Fibroblast of lung (primary cell): ENCODE measurements around the gene CSF2RB. TPM values are rescaled to one million over a fixed set of nuclear protein-coding genes. Genes with fewer than 3 reads are reported as not detected.

Experiments used
- DNase-seq, 2 donors: peaks; one replicate each; pipeline versions ENCODE4 v3.0.0 to v3.0.0-alpha.2; 2010; ENCODE audit warnings: low read depth in 2 of 2
- H2AFZ ChIP-seq: 2 replicates; pipeline ENCODE4 v1.5.1; 2012; ENCODE audit warnings: low read length, control low read depth, inconsistent platforms
- H3K27ac ChIP-seq: 2 replicates; pipeline ENCODE4 v1.5.1; 2011; ENCODE audit warnings: low read length, control low read depth; ENCODE audit not compliant: insufficient read depth
- H3K27me3 ChIP-seq: 2 replicates; pipeline ENCODE4 v1.5.1; 2011; ENCODE audit warnings: mild to moderate bottlenecking, low read length; ENCODE audit not compliant: control insufficient read depth, insufficient read depth
- H3K36me3 ChIP-seq: 2 replicates; pipeline ENCODE4 v1.5.1; 2011; ENCODE audit warnings: low read length; ENCODE audit not compliant: control insufficient read depth, insufficient read depth
- H3K4me1 ChIP-seq: 2 replicates; pipeline ENCODE4 v1.5.1; 2011; ENCODE audit warnings: low read length; ENCODE audit not compliant: control insufficient read depth, insufficient read depth; ENCODE audit errors: extremely low read depth
- H3K4me2 ChIP-seq: 2 replicates; pipeline ENCODE4 v1.5.1; 2011; ENCODE audit warnings: low read length, control low read depth; ENCODE audit not compliant: insufficient read depth; ENCODE audit errors: extremely low read depth
- H3K4me3 ChIP-seq, 4 experiments: fragments of 200-600 bp in 1 of 4; sonication (generic) in 1 of 4; replicated peaks in 1 of 4; 2 replicates each; pipeline ENCODE4 v1.5.1; 2011 to 2016; ENCODE audit warnings: low read length in 4 of 4, low read depth in 3 of 4, mild to moderate bottlenecking in 3 of 4, control low read depth in 2 of 4, inconsistent platforms in 1 of 4, mixed read lengths in 1 of 4; ENCODE audit not compliant: insufficient read depth in 1 of 4; ENCODE audit errors: control extremely low read depth in 1 of 4
- H3K79me2 ChIP-seq: 2 replicates; pipeline ENCODE4 v1.5.1; 2012; ENCODE audit warnings: mild to moderate bottlenecking, low read length, inconsistent platforms; ENCODE audit not compliant: control insufficient read depth, insufficient read depth
- H3K9ac ChIP-seq: 2 replicates; pipeline ENCODE4 v1.5.1; 2011; ENCODE audit warnings: mild to moderate bottlenecking, low read length, control low read depth; ENCODE audit not compliant: insufficient read depth
- H3K9me3 ChIP-seq: 2 replicates; pipeline ENCODE4 v1.5.1; 2012; ENCODE audit warnings: low read depth, low read length; ENCODE audit not compliant: control insufficient read depth, insufficient read depth
- H4K20me1 ChIP-seq: 2 replicates; pipeline ENCODE4 v1.5.1; 2011; ENCODE audit warnings: low read length; ENCODE audit not compliant: control insufficient read depth, insufficient read depth; ENCODE audit errors: extremely low read depth
- EZH2 ChIP-seq: IDR thresholded peaks from 2 replicates; pipeline ENCODE4 v1.5.1; 2012; ENCODE audit warnings: low read length, control low read depth, mild to moderate bottlenecking; ENCODE audit errors: missing control alignments
- polyA plus RNA-seq, 2 donors: library from polyadenylated mRNA; depleted of rRNA in 1 of 2; stranded (reverse) in 1 of 2; unstranded in 1 of 2; fragments of >200 nt; gene quantifications; 2 replicates each; pipeline ENCODE4 v1.2.1, GENCODE V29; 2011 to 2012; ENCODE audit warnings: missing spikeins in 1 of 2
- total RNA-seq: library from RNA; depleted of rRNA; stranded (reverse); fragments of >200 nt; gene quantifications from 2 replicates; pipeline ENCODE4 v1.2.1, GENCODE V29; 2014
- TF ChIP-seq, protein P1 (sequence below), 2 donors: IDR thresholded peaks in 1 of 2; conservative IDR thresholded peaks in 1 of 2; 1 replicate in 1 of 2; 2 replicates in 1 of 2; pipeline ENCODE4 v1.5.1; 2011 to 2012; ENCODE audit warnings: low read length in 2 of 2, control low read depth in 1 of 2, inconsistent platforms in 1 of 2, low read depth in 1 of 2, mild to moderate bottlenecking in 1 of 2

The CSF2RB gene
- total and polyA plus RNA-seq, 2 donors (not counting 1 experiment from before 2014, with no cell fraction given): not detected

DNA sequence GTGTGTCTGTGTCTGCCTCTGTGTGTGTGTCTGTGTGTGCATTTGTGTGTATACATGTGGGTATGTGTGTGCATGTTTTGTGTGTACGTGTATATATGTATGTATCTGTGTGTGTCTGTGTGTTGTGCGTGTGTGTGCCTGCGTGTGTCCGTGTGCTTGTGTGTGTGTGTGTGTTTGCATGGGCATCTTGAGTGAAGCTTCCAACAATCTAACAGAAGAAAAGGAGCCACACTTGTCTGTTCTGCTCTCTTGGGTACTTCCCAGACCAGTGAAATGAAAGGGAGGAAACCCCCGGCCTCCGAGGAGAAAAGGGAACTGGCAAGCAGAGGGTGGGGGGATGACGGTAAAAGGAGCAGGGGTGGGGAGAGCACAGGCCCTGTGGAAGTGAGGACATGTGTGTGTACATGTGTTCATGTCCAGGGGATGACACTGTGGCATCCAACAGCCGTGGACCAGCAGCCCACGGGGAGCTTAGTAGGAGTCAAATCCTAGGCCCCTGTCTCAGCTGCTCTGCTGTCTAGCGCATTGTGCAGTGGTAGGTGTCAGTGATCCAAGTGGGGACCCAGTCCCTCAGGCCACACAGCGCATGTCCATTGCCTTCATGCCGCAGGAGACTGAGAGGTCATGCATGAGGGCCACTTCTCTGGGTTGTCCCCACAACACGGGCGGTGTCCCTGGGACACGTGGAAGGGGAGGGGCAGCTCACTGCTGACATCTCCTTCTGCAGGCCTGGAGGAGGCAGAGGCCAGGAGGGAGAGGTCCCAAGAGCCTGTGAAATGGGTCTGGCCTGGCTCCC is 8.1 kb downstream of the CSF2RB start:
- H3K4me3 ChIP-seq: no peak overlapping the region
- no peak overlapping the region for H2AFZ ChIP-seq
- H3K4me2 ChIP-seq: no peak overlapping the region
- no peak overlapping the region for H3K27ac ChIP-seq
- no peaks in the 10 kb centered on the region for H3K36me3 ChIP-seq
- no peak for DNase-seq
- no peak overlapping the region for H3K9ac ChIP-seq
- no peaks in the 10 kb centered on the region for H4K20me1 ChIP-seq
- TF ChIP-seq, protein P1, sequence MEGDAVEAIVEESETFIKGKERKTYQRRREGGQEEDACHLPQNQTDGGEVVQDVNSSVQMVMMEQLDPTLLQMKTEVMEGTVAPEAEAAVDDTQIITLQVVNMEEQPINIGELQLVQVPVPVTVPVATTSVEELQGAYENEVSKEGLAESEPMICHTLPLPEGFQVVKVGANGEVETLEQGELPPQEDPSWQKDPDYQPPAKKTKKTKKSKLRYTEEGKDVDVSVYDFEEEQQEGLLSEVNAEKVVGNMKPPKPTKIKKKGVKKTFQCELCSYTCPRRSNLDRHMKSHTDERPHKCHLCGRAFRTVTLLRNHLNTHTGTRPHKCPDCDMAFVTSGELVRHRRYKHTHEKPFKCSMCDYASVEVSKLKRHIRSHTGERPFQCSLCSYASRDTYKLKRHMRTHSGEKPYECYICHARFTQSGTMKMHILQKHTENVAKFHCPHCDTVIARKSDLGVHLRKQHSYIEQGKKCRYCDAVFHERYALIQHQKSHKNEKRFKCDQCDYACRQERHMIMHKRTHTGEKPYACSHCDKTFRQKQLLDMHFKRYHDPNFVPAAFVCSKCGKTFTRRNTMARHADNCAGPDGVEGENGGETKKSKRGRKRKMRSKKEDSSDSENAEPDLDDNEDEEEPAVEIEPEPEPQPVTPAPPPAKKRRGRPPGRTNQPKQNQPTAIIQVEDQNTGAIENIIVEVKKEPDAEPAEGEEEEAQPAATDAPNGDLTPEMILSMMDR (conservative IDR thresholded peaks at IDR 0.05 in 1 of 2, IDR thresholded peaks at IDR 0.05 in 1 of 2; ENCODE audit: low read depth in 1 of 2, low read length in 2 of 2): no peak
- no peak for TF ChIP-seq EZH2
- no peaks in the 10 kb centered on the region for H3K79me2 ChIP-seq
- H3K27me3 ChIP-seq: peaks cover 3% of the 10 kb centered on the region
- no peaks in the 10 kb centered on the region for H3K4me1 ChIP-seq
- H3K9me3 ChIP-seq: no peaks in the 10 kb centered on the region

DNA sequence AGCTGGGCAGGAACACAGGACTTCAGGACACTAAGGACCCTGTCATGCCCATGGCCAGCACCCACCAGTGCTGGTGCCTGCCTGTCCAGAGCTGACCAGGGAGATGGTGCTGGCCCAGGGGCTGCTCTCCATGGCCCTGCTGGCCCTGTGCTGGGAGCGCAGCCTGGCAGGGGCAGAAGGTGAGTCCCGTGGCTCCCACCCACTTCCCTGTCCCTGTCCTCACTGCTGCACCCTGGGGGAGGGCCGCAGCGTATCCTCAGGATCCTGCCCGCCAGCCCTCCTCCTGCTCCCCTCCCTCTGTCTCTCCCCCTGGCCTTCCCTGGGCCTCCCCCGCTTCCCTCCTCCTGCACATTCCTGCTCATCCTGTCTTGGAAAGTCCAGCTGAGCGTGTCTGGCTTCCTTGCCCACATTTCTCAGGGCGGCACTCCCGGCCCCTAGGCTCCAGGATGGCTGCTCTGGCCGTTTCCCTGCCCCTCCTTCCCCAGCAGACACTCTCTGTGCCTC is 8.7 kb downstream of the CSF2RB start:
- Histone ChIP-seq H2AFZ (no peak overlapping the region), H3K4me2 (no peak overlapping the region), H3K4me1 (no peaks in the 10 kb centered on the region), H3K4me3 (no peak overlapping the region), H3K27me3 (peaks cover 3% of the 10 kb centered on the region), H3K9ac (no peak overlapping the region), H3K79me2 (no peaks in the 10 kb centered on the region), H3K27ac (no peak overlapping the region), H4K20me1 (no peaks in the 10 kb centered on the region), H3K9me3 (no peaks in the 10 kb centered on the region), H3K36me3 (no peaks in the 10 kb centered on the region)
- TF ChIP-seq, protein P1 (conservative IDR thresholded peaks at IDR 0.05 in 1 of 2, IDR thresholded peaks at IDR 0.05 in 1 of 2; ENCODE audit: low read depth in 1 of 2, low read length in 2 of 2): no peak
- no peak for TF ChIP-seq EZH2
- no peak for DNase-seq

DNA sequence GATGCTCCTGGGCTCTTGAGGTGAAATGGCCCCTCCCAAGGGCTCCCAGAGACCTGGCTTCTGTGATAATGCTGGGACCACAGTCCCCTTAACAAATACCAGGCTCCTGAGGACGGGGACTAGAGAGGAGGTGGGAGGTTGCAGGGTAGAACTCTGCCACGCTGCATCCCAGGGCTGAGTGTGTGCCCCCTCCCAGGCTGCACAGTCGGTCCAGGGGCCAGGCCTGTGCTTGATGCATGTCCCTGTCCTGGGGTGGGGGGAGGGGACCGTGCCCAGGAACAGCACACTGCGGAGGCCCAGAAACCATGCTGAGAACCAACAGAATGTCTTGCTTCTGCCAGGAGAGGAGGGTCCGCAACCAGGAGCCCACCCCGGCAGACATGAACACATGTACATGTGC is 9.3 kb downstream of the CSF2RB start:
- H3K27me3 ChIP-seq: peaks cover 4% of the 10 kb centered on the region
- TF ChIP-seq, protein P1 (conservative IDR thresholded peaks at IDR 0.05 in 1 of 2, IDR thresholded peaks at IDR 0.05 in 1 of 2; ENCODE audit: low read depth in 1 of 2, low read length in 2 of 2): no peak
- no peak for TF ChIP-seq EZH2
- H3K4me2 ChIP-seq: no peak overlapping the region

More for the DNA sequence above, 9.3 kb downstream of the CSF2RB start:
- no peaks in the 10 kb centered on the region for H3K9me3 ChIP-seq
- H3K79me2 ChIP-seq: no peaks in the 10 kb centered on the region
- no peaks in the 10 kb centered on the region for H4K20me1 ChIP-seq
- DNase-seq: no peak
- no peak overlapping the region for H3K27ac ChIP-seq
- no peak overlapping the region for H3K4me3 ChIP-seq
- no peaks in the 10 kb centered on the region for H3K36me3 ChIP-seq
- no peaks in the 10 kb centered on the region for H3K4me1 ChIP-seq
- no peak overlapping the region for H3K9ac ChIP-seq
- no peak overlapping the region for H2AFZ ChIP-seq
